HG03045 (cell line): ENCODE measurements around the gene SST.

Source experiments
- ATAC-seq: cut with Tn5 transposase; IDR thresholded peaks from one replicate; pipeline ENCODE4 v1.9.1; 2021; ENCODE audit warnings: mild to moderate bottlenecking, moderate library complexity; ENCODE audit not compliant: unreplicated experiment

SST gene

GRCh38 chr3:187636528-187636927, 33.7 kb downstream of the SST start:
- ATAC-seq = no peak

DNA sequence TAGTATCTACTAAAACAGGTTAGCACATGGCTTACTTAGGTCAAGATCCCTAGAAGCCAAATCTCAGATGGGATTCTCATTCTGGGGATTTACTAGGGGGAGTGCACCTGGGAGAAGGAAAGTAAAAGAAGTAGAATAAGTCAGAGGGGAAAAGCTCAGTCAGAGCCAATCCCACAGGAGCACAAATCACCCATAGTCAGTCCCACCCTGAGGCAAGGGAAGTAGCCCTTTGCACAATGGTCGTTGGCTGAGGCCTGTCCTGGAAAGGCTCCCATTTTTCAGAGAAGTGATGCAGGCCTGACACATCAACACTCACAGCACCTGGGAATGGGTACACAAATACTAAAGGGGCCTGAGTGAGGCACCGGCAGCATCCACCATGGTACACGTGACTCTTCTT, 39.8 kb downstream of the SST start:
- ATAC-seq = no peak

DNA sequence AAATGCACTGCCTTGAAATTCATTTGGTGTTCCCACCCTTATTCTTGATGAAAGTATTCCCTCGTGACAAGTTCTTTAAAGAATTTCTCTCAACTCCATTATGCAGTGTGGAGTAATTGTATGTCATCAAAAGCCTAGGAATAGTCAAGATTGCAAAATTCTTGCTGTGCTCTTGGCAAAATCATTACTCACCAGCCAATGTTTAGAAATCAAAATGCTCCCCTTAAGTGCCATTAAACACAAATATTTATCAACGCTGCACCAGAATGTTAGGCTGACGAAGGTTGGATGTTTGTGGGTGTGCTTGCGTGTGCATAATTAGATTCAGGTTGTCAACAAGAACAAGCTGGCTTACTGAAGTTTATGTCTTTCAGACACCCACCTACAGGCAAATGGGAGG, 40.5 kb downstream of the SST start:
- no peak for ATAC-seq

DNA sequence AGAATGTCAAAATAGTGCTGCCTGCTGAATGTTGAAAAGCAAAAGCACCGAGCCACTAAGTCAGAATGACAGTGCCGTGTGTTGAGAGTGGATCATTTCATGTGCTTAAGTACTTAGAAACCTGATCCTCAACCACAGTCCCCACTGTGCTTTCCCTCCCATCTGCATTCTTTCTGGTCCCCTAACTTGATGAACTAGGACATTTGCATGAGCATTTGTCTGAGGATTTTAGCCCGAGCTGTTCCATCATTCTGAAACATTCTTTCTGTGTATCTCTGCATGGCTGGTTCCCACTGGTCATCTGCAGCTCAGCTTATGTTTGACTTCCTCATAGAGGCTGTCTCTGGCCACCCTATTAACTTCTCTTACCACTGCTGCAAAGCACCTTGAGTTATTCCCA, 42.0 kb downstream of the SST start:
- no peak for ATAC-seq

GRCh38 chr3:187626581-187626980, 43.6 kb downstream of the SST start:
- ATAC-seq = no peak

DNA sequence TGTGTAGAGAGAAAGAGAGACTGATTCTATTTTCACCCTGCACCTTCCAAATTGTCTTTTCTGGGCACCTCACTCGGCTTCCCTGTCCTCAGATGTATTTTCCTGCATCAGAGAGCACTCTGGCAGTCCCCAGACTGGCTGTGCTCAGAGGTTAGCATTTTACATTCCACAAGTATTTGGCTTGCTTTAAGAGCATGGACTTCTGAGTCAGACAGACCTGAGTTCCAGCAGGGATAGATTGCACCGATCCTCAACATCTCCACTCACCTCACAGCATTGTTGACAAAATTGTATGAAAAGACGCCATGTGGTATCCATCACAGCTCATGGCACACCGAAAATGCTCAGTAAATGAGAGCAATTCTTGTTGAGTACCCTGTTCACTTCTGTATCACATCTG, 45.6 kb downstream of the SST start:
- no peak for ATAC-seq

DNA sequence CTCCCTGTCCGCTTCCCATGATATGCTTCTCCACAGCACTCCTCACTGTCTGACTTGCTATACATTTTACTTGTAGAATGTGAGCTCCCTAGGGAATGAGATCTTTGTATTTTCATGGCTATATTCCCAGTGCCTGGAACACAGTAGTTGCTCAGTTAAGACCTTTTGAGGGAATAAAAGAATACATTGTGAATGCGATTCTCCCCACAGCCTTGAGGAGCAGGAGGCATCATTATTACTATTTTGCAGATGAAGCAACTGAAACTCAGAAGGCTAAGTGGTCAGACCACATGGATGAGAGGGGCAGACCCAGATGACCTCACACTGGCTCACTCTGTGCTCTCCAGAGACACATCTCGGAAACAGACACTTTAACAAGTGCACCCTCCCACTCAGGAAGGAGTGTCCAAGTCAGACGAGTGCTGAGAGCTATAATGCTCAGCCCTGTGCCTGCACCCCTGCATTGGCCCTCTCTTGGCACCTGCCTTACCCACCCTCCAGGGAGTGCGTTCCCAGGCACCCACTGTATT, 46.8 kb downstream of the SST start:
- ATAC-seq = no peak

DNA sequence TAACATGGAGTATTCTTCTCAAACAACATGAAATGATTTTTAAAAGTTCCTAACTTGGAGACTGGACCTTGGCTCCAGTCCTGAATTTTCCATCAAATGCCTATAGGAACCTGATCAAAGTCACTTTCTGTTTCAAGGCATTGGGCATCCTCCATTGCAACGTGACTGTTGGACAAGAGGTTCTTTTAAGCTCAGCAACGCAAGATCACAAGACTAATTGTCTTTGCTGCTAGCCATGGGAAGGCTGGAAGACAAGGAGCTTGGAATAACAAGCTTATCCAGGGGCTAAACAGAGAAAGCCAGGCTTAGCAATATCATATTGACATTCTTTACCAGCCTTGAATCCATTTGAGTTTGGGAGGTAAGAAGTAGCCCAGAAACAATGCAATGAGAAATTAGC, 48.3 kb downstream of the SST start:
- ATAC-seq = no peak

GRCh38 chr3:187619461-187619860, 50.7 kb downstream of the SST start:
- ATAC-seq = no peak
